Measurements from ENCODE around the gene LRRC36. TPM values are rescaled to one million over a fixed set of nuclear protein-coding genes. Genes with fewer than 3 reads are reported as not detected.
A peak's percentile ranks its signal among the peaks of the same experiment; 100 is the strongest.

LRRC36 gene
- total RNA-seq, 1 donor from 2014 or later = not detected

- FAIRE-seq = no peak
- Histone ChIP-seq H3K4me3 (ENCODE audit: low read depth, low read length) (no peak overlapping the region), H3K36me3 (ENCODE audit: control insufficient read depth, insufficient read depth, low read length) (no peaks in the 10 kb centered on the region), H3K27me3 (ENCODE audit: control insufficient read depth, insufficient read depth, low read length) (peaks cover 9% of the 10 kb centered on the region)
- peak; percentile 66 for DNase-seq (ENCODE audit: low read depth)
- peak; percentile 78 for TF ChIP-seq CTCF (IDR thresholded peaks at IDR 0.05; ENCODE audit: insufficient read depth, low read length, severe bottlenecking)
Measured at GRCh38 chr16:67397812-67398545, 71.4 kb downstream of the LRRC36 start.

GRCh38 chr16:67398546-67399217 is 72.1 kb downstream of the LRRC36 start:
- peaks cover 8% of the 10 kb centered on the region for H3K27me3 ChIP-seq (ENCODE audit: control insufficient read depth, insufficient read depth, low read length)
- H3K4me3 ChIP-seq (ENCODE audit: low read depth, low read length) = no peak overlapping the region
- FAIRE-seq = no peak
- DNase-seq (ENCODE audit: low read depth) = no peak
- no peak for TF ChIP-seq CTCF (IDR thresholded peaks at IDR 0.05; ENCODE audit: insufficient read depth, low read length, severe bottlenecking)
- no peaks in the 10 kb centered on the region for H3K36me3 ChIP-seq (ENCODE audit: control insufficient read depth, insufficient read depth, low read length)

- DNase-seq (ENCODE audit: low read depth) (no peak), FAIRE-seq (no peak)
- H3K4me3 ChIP-seq (ENCODE audit: low read depth, low read length) = no peak overlapping the region
- peak; percentile 89 for TF ChIP-seq CTCF (IDR thresholded peaks at IDR 0.05; ENCODE audit: insufficient read depth, low read length, severe bottlenecking)
- H3K27me3 ChIP-seq (ENCODE audit: control insufficient read depth, insufficient read depth, low read length) = peaks cover 2% of the 10 kb centered on the region
- no peaks in the 10 kb centered on the region for H3K36me3 ChIP-seq (ENCODE audit: control insufficient read depth, insufficient read depth, low read length)
Measured at GRCh38 chr16:67399218-67399733, 72.7 kb downstream of the LRRC36 start.

- H3K4me3 ChIP-seq (ENCODE audit: low read depth, low read length) = no peak overlapping the region
- H3K27me3 ChIP-seq (ENCODE audit: control insufficient read depth, insufficient read depth, low read length) = no peaks in the 10 kb centered on the region
- no peak for FAIRE-seq
- no peaks in the 10 kb centered on the region for H3K36me3 ChIP-seq (ENCODE audit: control insufficient read depth, insufficient read depth, low read length)
- DNase-seq (ENCODE audit: low read depth) = no peak
- TF ChIP-seq CTCF (IDR thresholded peaks at IDR 0.05; ENCODE audit: insufficient read depth, low read length, severe bottlenecking) = no peak
Measured at GRCh38 chr16:67399749-67400704, 73.4 kb downstream of the LRRC36 start.

GRCh38 chr16:67400901-67401300 is 74.3 kb downstream of the LRRC36 start:
- no peaks in the 10 kb centered on the region for H3K27me3 ChIP-seq (ENCODE audit: control insufficient read depth, insufficient read depth, low read length)
- TF ChIP-seq CTCF (IDR thresholded peaks at IDR 0.05; ENCODE audit: insufficient read depth, low read length, severe bottlenecking) = no peak
- FAIRE-seq (no peak), DNase-seq (ENCODE audit: low read depth) (no peak)
- no peak overlapping the region for H3K4me3 ChIP-seq (ENCODE audit: low read depth, low read length)
- H3K36me3 ChIP-seq (ENCODE audit: control insufficient read depth, insufficient read depth, low read length) = no peaks in the 10 kb centered on the region
